ENCODE results near the gene SUPV3L1.

- TF ChIP-seq RCOR1 (conservative IDR thresholded peaks at IDR 0.05; ENCODE audit: low read depth, low read length) (no peak), CTCF (IDR thresholded peaks at IDR 0.05 in 2 of 3, conservative IDR thresholded peaks at IDR 0.05 in 1 of 3; ENCODE audit: control insufficient read depth in 2 of 3, extremely low read depth in 1 of 3, insufficient read depth in 1 of 3, low read depth in 3 of 3, low read length in 3 of 3) (no peak), POLR2AphosphoS5 (IDR thresholded peaks at IDR 0.05; ENCODE audit: low read length) (no peak)
Observed at GRCh38 chr10:69182005-69182404, 2.0 kb downstream of the SUPV3L1 start.

Measured in GM12878 (cell line).